Liver (tissue), 9 donors: Measurements from ENCODE around the gene ANKFN1. TPM values are rescaled to one million over a fixed set of nuclear protein-coding genes. Genes with fewer than 3 reads are reported as not detected.

Source experiments
- DNase-seq: peaks from one replicate; pipeline ENCODE4 v3.0.0-alpha.2; 2017; ENCODE audit warnings: low spot score
- H3K27ac ChIP-seq, 2 donors: one replicate each; pipeline ENCODE4 v1.7.0; 2013; ENCODE audit warnings: inconsistent platforms in 2 of 2, low read length in 2 of 2, control low read depth in 1 of 2, low read depth in 1 of 2, mild to moderate bottlenecking in 1 of 2
- H3K27me3 ChIP-seq, 4 donors: one replicate each; pipeline versions ENCODE4 v1.6.1 to v1.7.0; 2013; ENCODE audit warnings: low read length in 3 of 4, inconsistent platforms in 1 of 4, mild to moderate bottlenecking in 1 of 4, moderate library complexity in 1 of 4; ENCODE audit not compliant: control insufficient read depth in 4 of 4, insufficient read depth in 4 of 4
- H3K36me3 ChIP-seq, 4 donors: one replicate each; pipeline versions ENCODE4 v1.6.1 to v1.7.0; 2013; ENCODE audit warnings: low read length in 3 of 4, mild to moderate bottlenecking in 3 of 4, low read depth in 1 of 4, moderate library complexity in 1 of 4; ENCODE audit not compliant: control insufficient read depth in 4 of 4, insufficient read depth in 3 of 4
- H3K4me1 ChIP-seq, 4 donors: one replicate each; pipeline versions ENCODE4 v1.6.1 to v1.7.0; 2013; ENCODE audit warnings: low read length in 3 of 4, mild to moderate bottlenecking in 3 of 4, moderate library complexity in 1 of 4; ENCODE audit not compliant: control insufficient read depth in 4 of 4, insufficient read depth in 4 of 4
- H3K4me3 ChIP-seq, 3 donors: one replicate each; pipeline versions ENCODE4 v1.6.1 to v1.7.0; 2013; ENCODE audit warnings: low read length in 3 of 3, control low read depth in 1 of 3, low read depth in 1 of 3, mild to moderate bottlenecking in 1 of 3
- H3K9ac ChIP-seq, 2 donors: one replicate each; pipeline ENCODE4 v1.7.0; 2013; ENCODE audit warnings: low read length in 2 of 2, mild to moderate bottlenecking in 2 of 2, moderate library complexity in 2 of 2, control low read depth in 1 of 2, low read depth in 1 of 2
- H3K9me3 ChIP-seq, 4 donors: one replicate each; pipeline versions ENCODE4 v1.6.1 to v1.7.0; 2013; ENCODE audit warnings: low read length in 3 of 4; ENCODE audit not compliant: control insufficient read depth in 4 of 4
- FOXA1 ChIP-seq: IDR thresholded peaks from 2 replicates; pipeline ENCODE4 v1.6.1; 2016; ENCODE audit warnings: antibody characterized with exemption
- FOXA2 ChIP-seq: IDR thresholded peaks from 2 replicates; pipeline ENCODE4 v1.6.1; 2016; ENCODE audit warnings: antibody characterized with exemption
- HNF4A ChIP-seq, 2 donors: conservative IDR thresholded peaks; 2 replicates each; pipeline ENCODE4 v1.6.1; 2016; ENCODE audit warnings: antibody characterized with exemption in 2 of 2, mild to moderate bottlenecking in 2 of 2
- HNF4G ChIP-seq: IDR thresholded peaks from 2 replicates; pipeline ENCODE4 v1.6.1; 2016; ENCODE audit warnings: antibody characterized with exemption
- RAD21 ChIP-seq, 2 donors: IDR thresholded peaks; 2 replicates each; pipeline ENCODE4 v1.6.1; 2016; ENCODE audit warnings: antibody characterized with exemption in 2 of 2, mild to moderate bottlenecking in 2 of 2
- WGBS: extraction: QIAGEN DNeasy Blood & Tissue Kit; methylation state at CpG from one replicate; pipeline ENCODE4 v1.1.7; 2013; 5-methylcytosine and 5-hydroxymethylcytosine counted together
- polyA plus RNA-seq, 2 donors: library from polyadenylated mRNA; stranded (reverse) in 1 of 2; unstranded in 1 of 2; fragments of 200-250 nt in 1 of 2; fragments of >200 nt in 1 of 2; fragmentation: Nextera tagmentation in 1 of 2; extraction: Ambion mirVana in 1 of 2; gene quantifications; one replicate each; pipeline versions ENCODE4 v1.2.1 to v1.2.3, GENCODE V29; 2013 to 2015
- total RNA-seq, 2 donors: library from RNA; depleted of rRNA; stranded (reverse); fragments of >200 nt; gene quantifications; one replicate each; pipeline ENCODE4 v1.2.3, GENCODE V29; 2014
- TF ChIP-seq, protein P1 (sequence below): IDR thresholded peaks from 2 replicates; pipeline ENCODE4 v1.6.1; 2016; ENCODE audit warnings: antibody characterized with exemption
- TF ChIP-seq, protein P2 (sequence below): fragments of 150-350 bp; IDR thresholded peaks from 2 replicates; pipeline ENCODE4 v1.5.1; 2017; ENCODE audit warnings: improper control_type of control experiment, low read depth, low read length; ENCODE audit not compliant: missing input control
- TF ChIP-seq, protein P3 (sequence below): IDR thresholded peaks from 2 replicates; pipeline ENCODE4 v1.6.1; 2016; ENCODE audit warnings: antibody characterized with exemption, mild to moderate bottlenecking
- TF ChIP-seq, protein P4 (sequence below): IDR thresholded peaks from 2 replicates; pipeline ENCODE4 v1.6.1; 2016; ENCODE audit warnings: antibody characterized with exemption
- donor health status: healthy.
- donor health status: healthy.
- donor health status: healthy.
- donor health status: healthy.
- donor health status: healthy.

ANKFN1 gene
- total and polyA plus RNA-seq, 4 donors = not detected

DNA sequence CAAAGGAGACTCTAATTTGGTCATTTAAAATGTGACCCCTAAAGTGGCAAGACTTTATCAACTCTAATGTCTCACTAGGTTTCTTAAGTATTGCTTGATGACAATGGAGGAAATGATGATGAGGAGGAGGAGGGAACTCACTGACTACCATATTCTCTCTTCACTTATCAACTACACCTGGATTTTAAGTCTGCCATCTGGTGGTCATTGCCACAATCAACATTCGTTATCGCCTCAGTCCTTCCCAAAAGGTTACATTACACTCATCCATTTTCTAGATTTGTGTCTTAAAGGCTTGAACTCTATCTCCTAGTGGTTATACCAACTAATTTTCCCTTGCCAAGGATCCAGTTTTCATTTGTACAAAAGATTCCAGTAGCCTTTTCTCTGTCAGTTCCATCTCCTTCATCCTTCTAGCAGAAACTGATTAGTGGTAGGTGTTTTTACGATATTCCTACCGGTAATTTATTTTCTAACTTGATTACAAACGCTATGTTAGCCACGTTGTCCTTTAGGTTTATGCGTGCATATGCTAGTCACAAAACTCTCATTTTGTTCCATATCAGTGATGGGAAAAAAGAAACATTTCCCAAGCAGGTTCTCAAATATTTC lies 325.7 kb downstream of the ANKFN1 start:
- Histone ChIP-seq H3K27ac (no peak overlapping the region), H3K4me1 (no peaks in the 10 kb centered on the region), H3K4me3 (no peak overlapping the region), H3K36me3 (no peaks in the 10 kb centered on the region), H3K9me3 (no peaks in the 10 kb centered on the region), H3K9ac (no peak overlapping the region), H3K27me3 (no peaks in the 10 kb centered on the region)
- 54% methylated on average over 7 of the region's 7 CpGs for WGBS
- no peak for DNase-seq
- TF ChIP-seq RAD21 (IDR thresholded peaks at IDR 0.05) (peak; percentile 61 to 73), FOXA1 (no peak)
- TF ChIP-seq, protein P1, sequence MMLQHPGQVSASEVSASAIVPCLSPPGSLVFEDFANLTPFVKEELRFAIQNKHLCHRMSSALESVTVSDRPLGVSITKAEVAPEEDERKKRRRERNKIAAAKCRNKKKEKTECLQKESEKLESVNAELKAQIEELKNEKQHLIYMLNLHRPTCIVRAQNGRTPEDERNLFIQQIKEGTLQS = no peak
- TF ChIP-seq, protein P2, sequence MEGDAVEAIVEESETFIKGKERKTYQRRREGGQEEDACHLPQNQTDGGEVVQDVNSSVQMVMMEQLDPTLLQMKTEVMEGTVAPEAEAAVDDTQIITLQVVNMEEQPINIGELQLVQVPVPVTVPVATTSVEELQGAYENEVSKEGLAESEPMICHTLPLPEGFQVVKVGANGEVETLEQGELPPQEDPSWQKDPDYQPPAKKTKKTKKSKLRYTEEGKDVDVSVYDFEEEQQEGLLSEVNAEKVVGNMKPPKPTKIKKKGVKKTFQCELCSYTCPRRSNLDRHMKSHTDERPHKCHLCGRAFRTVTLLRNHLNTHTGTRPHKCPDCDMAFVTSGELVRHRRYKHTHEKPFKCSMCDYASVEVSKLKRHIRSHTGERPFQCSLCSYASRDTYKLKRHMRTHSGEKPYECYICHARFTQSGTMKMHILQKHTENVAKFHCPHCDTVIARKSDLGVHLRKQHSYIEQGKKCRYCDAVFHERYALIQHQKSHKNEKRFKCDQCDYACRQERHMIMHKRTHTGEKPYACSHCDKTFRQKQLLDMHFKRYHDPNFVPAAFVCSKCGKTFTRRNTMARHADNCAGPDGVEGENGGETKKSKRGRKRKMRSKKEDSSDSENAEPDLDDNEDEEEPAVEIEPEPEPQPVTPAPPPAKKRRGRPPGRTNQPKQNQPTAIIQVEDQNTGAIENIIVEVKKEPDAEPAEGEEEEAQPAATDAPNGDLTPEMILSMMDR = peak; percentile 47
- TF ChIP-seq, protein P3, sequence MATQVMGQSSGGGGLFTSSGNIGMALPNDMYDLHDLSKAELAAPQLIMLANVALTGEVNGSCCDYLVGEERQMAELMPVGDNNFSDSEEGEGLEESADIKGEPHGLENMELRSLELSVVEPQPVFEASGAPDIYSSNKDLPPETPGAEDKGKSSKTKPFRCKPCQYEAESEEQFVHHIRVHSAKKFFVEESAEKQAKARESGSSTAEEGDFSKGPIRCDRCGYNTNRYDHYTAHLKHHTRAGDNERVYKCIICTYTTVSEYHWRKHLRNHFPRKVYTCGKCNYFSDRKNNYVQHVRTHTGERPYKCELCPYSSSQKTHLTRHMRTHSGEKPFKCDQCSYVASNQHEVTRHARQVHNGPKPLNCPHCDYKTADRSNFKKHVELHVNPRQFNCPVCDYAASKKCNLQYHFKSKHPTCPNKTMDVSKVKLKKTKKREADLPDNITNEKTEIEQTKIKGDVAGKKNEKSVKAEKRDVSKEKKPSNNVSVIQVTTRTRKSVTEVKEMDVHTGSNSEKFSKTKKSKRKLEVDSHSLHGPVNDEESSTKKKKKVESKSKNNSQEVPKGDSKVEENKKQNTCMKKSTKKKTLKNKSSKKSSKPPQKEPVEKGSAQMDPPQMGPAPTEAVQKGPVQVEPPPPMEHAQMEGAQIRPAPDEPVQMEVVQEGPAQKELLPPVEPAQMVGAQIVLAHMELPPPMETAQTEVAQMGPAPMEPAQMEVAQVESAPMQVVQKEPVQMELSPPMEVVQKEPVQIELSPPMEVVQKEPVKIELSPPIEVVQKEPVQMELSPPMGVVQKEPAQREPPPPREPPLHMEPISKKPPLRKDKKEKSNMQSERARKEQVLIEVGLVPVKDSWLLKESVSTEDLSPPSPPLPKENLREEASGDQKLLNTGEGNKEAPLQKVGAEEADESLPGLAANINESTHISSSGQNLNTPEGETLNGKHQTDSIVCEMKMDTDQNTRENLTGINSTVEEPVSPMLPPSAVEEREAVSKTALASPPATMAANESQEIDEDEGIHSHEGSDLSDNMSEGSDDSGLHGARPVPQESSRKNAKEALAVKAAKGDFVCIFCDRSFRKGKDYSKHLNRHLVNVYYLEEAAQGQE = no peak

DNA sequence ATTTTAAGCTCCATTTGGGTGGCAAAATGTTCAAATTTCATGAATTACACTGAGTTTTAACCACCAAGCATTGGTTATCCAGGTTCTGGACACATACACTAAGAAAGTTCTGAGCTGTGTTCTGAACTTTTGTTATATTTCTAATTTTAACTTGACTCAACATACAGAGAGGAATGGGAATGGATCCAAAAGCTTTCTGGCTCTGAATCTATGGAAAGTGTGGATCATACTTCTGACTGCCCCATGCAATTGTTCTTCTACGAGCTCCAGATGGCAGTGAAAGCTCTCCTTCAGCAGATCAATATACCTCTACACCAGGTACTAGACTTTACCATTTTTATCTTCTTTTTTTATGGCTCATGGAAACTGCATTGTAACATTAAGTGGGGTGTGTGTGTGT lies 327.2 kb downstream of the ANKFN1 start:
- Histone ChIP-seq H3K36me3 (no peaks in the 10 kb centered on the region), H3K9ac (no peak overlapping the region), H3K27me3 (no peaks in the 10 kb centered on the region), H3K4me1 (no peaks in the 10 kb centered on the region), H3K9me3 (no peaks in the 10 kb centered on the region), H3K27ac (no peak overlapping the region), H3K4me3 (no peak overlapping the region)
- TF ChIP-seq HNF4G (no peak), RAD21 (IDR thresholded peaks at IDR 0.05) (no peak), HNF4A (conservative IDR thresholded peaks at IDR 0.05) (no peak), FOXA2 (no peak)
- TF ChIP-seq, protein P4, sequence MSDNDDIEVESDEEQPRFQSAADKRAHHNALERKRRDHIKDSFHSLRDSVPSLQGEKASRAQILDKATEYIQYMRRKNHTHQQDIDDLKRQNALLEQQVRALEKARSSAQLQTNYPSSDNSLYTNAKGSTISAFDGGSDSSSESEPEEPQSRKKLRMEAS = no peak
- TF ChIP-seq, protein P2 = no peak
- DNase-seq = no peak
- whole genome bisulfite sequencing = 84% methylated on average over 1 of the region's 1 CpG
